AG04450 (cell line): ENCODE measurements around the gene CLDN22. TPM values are rescaled to one million over a fixed set of nuclear protein-coding genes. Genes with fewer than 3 reads are reported as not detected.

ENCODE experiments used
- CTCF ChIA-PET: fragments of 300-600, 350-600 bp; formaldehyde crosslinking; extraction: SDS; loops from one replicate; lab custom pipeline; 2022; ENCODE audit warnings: antibody characterized with exemption, inconsistent platforms; lab: Charles Lee
- POLR2A ChIA-PET: fragments of 350-600 bp; formaldehyde crosslinking; extraction: SDS; loops from one replicate; lab custom pipeline; 2021; ENCODE audit warnings: antibody characterized with exemption, inconsistent platforms; lab: Yijun Ruan, JAX
- DNase-seq: peaks from one replicate; pipeline ENCODE4 v3.0.0-alpha.2; 2011; ENCODE audit warnings: low read depth, low spot score
- H3K27ac ChIP-seq: one replicate; pipeline ENCODE4 v1.5.1; 2012; ENCODE audit warnings: low read depth, low read length, control low read depth
- H3K27me3 ChIP-seq: one replicate; pipeline ENCODE4 v1.6.0; 2012; ENCODE audit warnings: low read length; ENCODE audit not compliant: control insufficient read depth, insufficient read depth
- H3K4me3 ChIP-seq: 2 replicates; pipeline ENCODE4 v1.5.1; 2011; ENCODE audit warnings: mild to moderate bottlenecking, low read depth, low read length, control low read depth
- H3K9me3 ChIP-seq: 2 replicates; pipeline ENCODE4 v1.5.1; 2012; ENCODE audit warnings: low read length; ENCODE audit not compliant: control insufficient read depth, insufficient read depth
- CTCF ChIP-seq: IDR thresholded peaks from 2 replicates; pipeline ENCODE4 v1.5.1; 2011; ENCODE audit warnings: low read depth, low read length, control low read depth, inconsistent platforms
- polyA plus RNA-seq: library from polyadenylated mRNA; depleted of rRNA; stranded (reverse); fragments of >200 nt; gene quantifications from 2 replicates; pipeline ENCODE4 v1.2.3, GENCODE V29; 2011

Gene CLDN22
- polyA plus RNA-seq, 1 experiment, result not detected

DNA sequence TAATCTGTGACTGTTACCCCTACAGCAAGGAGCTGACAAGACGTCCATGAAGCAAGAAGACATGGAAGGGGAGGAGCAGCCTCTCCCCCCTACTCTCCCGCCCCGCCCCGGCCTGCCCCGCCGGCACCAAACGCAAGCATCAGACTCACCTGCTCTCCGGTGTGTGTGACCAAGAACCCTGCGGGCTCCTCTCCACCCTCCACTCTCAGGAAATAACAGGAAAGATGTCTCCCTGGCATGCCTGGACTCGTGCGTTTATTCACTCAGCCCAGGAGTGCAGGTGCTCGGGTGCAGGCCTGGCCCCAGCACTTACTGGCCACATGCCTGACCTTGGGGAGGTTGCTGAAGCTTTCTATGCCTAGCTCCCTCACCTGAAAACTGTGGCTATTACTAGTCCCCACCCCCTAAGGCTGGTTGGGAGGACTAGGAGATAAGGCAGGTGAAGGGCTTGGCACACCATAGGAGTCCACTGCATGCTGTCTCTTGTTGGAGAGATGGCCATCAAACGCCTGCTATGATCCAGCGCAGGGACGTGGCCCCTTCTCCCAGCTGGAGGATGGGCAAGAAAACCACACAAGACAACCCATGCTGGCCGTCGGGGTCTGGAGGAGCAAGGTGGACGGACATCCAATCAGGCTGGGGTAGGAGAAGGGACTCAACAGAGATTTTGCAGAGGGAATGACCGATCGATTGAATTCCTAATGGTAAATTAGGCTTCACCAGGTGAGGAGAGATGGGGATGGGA is 37.0 kb upstream of the CLDN22 start:
- H3K9me3 ChIP-seq, result 0 out of 2 replicates have a peak, but pooled peaks cover 3% of the 10 kb centered on the region
- H3K27ac ChIP-seq, result no peak overlapping the region
- no peak for DNase-seq
- CTCF ChIA-PET, result no interaction called here
- POLR2A ChIA-PET, result no interaction called here
- no peak overlapping the region for H3K4me3 ChIP-seq
- TF ChIP-seq CTCF, result no peak
- H3K27me3 ChIP-seq, result no peaks in the 10 kb centered on the region

DNA sequence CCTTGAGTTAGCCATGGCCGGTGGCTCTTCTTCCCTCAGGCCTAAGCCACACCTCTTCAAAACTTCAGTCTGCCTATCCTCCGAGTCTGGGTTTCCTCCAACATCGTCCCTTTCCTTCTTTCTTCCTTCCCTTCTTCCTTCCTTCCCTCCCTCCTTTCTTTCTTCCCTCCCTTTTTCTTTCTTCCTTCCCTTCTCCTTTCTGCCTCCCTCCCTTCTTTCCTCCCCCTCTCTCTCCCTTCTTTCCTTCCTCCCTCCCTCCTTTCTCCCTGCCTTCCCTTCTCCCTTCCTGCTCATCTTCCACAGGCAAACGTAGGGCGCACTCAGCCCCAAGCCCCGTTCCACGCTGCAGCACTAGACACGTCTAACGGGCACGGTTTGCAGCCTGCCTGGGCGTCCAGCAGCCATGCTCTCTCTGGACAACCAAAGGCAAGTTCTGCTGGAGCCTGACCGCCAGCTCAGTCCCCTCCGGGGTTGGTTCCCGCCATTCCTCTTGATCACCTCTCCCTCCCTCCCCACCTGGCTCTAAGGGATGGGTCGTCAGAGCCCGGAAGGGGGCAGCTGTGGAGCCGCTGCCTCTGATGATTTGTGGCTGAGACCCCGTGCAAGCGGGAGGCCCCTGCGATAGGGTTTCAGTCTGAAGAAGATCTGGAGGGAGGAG is 36.2 kb upstream of the CLDN22 start:
- TF ChIP-seq CTCF, result no peak
- POLR2A ChIA-PET, result no interaction called here
- CTCF ChIA-PET, result no interaction called here
- 0 out of 2 replicates have a peak, but pooled peaks cover 3% of the 10 kb centered on the region for H3K9me3 ChIP-seq
- H3K27ac ChIP-seq, result no peak overlapping the region
- H3K4me3 ChIP-seq, result no peak overlapping the region
- DNase-seq, result no peak
- no peaks in the 10 kb centered on the region for H3K27me3 ChIP-seq

DNA sequence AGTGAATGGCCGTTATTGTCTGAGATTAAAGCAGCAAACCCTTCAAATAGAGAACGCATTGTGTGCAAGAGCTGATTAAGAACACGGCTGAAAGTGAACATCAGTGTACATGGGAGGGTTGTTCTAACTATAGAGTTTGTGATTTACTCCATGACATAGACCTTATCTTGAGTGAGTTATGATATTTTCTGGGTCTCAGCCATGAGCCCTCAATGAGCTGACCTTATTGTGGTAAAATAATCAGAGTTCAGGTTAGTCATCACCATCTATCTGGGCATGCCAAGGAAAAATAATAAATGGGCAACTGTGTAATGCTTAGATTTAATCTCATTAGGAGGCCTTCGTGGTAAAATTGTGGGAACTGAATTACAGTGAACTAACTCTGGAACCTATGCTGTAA is 35.3 kb upstream of the CLDN22 start:
- POLR2A ChIA-PET, result no interaction called here
- Histone ChIP-seq H3K27ac (no peak overlapping the region), H3K4me3 (no peak overlapping the region), H3K9me3 (0 out of 2 replicates have a peak, but pooled peaks cover 3% of the 10 kb centered on the region), H3K27me3 (no peaks in the 10 kb centered on the region)
- no peak for DNase-seq
- CTCF ChIA-PET, result interaction anchor here (0.6 to 1.3 kb wide), 2 partner anchors 105 to 282 kb away, joined by 3 to 4 read pairs; no protein-coding TSS in a partner anchor
- TF ChIP-seq CTCF, result no peak

DNA sequence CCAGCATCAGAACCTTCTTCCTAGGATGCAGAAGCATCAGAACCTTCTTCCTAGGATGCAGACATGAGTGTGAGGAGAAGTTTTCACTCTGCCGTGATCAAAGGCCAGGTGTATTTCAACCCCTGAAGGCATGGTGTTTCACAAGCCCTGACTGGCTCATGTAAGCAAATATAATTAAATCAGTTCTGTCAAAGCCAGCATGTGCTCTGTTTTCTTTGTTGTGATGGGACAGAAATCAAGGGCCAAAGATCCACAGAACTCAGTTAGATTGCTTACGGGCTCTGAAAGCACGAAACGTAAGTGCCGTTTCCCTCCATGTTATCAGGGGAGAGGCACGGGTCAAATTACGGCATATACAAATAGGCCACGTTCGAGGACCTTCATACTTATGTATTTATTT is 34.1 kb upstream of the CLDN22 start:
- Histone ChIP-seq H3K4me3 (no peak overlapping the region), H3K27me3 (no peaks in the 10 kb centered on the region), H3K9me3 (0 out of 2 replicates have a peak, but pooled peaks cover 3% of the 10 kb centered on the region), H3K27ac (no peak overlapping the region)
- TF ChIP-seq CTCF, result no peak
- ChIA-PET CTCF (no interaction called here), POLR2A (no interaction called here)
- no peak for DNase-seq

GRCh38 chr4:183353557-183353956 is 33.5 kb upstream of the CLDN22 start:
- Histone ChIP-seq H3K27ac (no peak overlapping the region), H3K27me3 (no peaks in the 10 kb centered on the region), H3K9me3 (peaks cover 3% of the 10 kb centered on the region; the same call in 1 of the 2 replicates), H3K4me3 (no peak overlapping the region)
- ChIA-PET CTCF (no interaction called here), POLR2A (no interaction called here)
- no peak for DNase-seq
- TF ChIP-seq CTCF, result 0 out of 2 replicates have a peak, but pooled peaks have one; percentile 2
